HepG2 (cell line): ENCODE data around the gene KCTD14.

Source experiments
- FOSL1 ChIP-seq: sonication (generic); formaldehyde crosslinking; IDR thresholded peaks from 2 replicates; pipeline ENCODE4 v1.9.0; 2021; ENCODE audit warnings: missing genetic modification reagents, borderline replicate concordance
- TF ChIP-seq, protein P1 (sequence below): sonication (generic); formaldehyde crosslinking; IDR thresholded peaks from 2 replicates; pipeline ENCODE4 v1.5.0; 2020; ENCODE audit warnings: mild to moderate bottlenecking, missing genetic modification reagents, moderate library complexity

GRCh38 chr11:78037056-78037455 is 14.0 kb upstream of the KCTD14 start:
- TF ChIP-seq FOSL1 = no peak
- TF ChIP-seq, protein P1, sequence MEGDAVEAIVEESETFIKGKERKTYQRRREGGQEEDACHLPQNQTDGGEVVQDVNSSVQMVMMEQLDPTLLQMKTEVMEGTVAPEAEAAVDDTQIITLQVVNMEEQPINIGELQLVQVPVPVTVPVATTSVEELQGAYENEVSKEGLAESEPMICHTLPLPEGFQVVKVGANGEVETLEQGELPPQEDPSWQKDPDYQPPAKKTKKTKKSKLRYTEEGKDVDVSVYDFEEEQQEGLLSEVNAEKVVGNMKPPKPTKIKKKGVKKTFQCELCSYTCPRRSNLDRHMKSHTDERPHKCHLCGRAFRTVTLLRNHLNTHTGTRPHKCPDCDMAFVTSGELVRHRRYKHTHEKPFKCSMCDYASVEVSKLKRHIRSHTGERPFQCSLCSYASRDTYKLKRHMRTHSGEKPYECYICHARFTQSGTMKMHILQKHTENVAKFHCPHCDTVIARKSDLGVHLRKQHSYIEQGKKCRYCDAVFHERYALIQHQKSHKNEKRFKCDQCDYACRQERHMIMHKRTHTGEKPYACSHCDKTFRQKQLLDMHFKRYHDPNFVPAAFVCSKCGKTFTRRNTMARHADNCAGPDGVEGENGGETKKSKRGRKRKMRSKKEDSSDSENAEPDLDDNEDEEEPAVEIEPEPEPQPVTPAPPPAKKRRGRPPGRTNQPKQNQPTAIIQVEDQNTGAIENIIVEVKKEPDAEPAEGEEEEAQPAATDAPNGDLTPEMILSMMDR = no peak
